Hepatocyte (in vitro differentiated cells): ENCODE results near the gene SORBS2. TPM values are rescaled to one million over a fixed set of nuclear protein-coding genes. Genes with fewer than 3 reads are reported as not detected.

Source experiments
- DNase-seq: peaks from one replicate; pipeline ENCODE4 v3.0.0-alpha.2; 2016; ENCODE audit warnings: low spot score
- H2AFZ ChIP-seq: fragments of 200-600 bp; sonication (generic); 2 replicates; pipeline ENCODE4 v1.6.0; 2016; ENCODE audit warnings: antibody characterized with exemption, mild to moderate bottlenecking
- H3K27ac ChIP-seq: fragments of 200-600 bp; sonication (generic); 2 replicates; pipeline ENCODE4 v1.5.1; 2016; ENCODE audit warnings: mild to moderate bottlenecking
- H3K27me3 ChIP-seq: fragments of 200-600 bp; sonication (generic); 2 replicates; pipeline ENCODE4 v1.6.1; 2016
- H3K36me3 ChIP-seq: fragments of 200-600 bp; sonication (generic); replicated peaks from 2 replicates; pipeline ENCODE4 v1.5.1; 2016; ENCODE audit warnings: low read depth; ENCODE audit not compliant: insufficient read depth
- H3K4me1 ChIP-seq: fragments of 200-600 bp; sonication (generic); 2 replicates; pipeline ENCODE4 v1.5.1; 2016; ENCODE audit warnings: mild to moderate bottlenecking, moderate library complexity; ENCODE audit not compliant: insufficient read depth
- H3K4me2 ChIP-seq: fragments of 200-600 bp; sonication (generic); 2 replicates; pipeline ENCODE4 v1.6.0; 2016
- H3K4me3 ChIP-seq: fragments of 200-600 bp; sonication (generic); 2 replicates; pipeline ENCODE4 v1.5.1; 2016; ENCODE audit warnings: mild to moderate bottlenecking
- H3K79me2 ChIP-seq: fragments of 200-600 bp; sonication (generic); 2 replicates; pipeline ENCODE4 v1.6.0; 2017; ENCODE audit warnings: mild to moderate bottlenecking
- H3K9me2 ChIP-seq: fragments of 200-600 bp; sonication (generic); replicated peaks from 2 replicates; pipeline ENCODE4 v1.6.0; 2017; ENCODE audit warnings: mild to moderate bottlenecking; ENCODE audit not compliant: insufficient read depth
- H3K9me3 ChIP-seq: fragments of 200-600 bp; sonication (generic); 2 replicates; pipeline ENCODE4 v1.5.1; 2016; ENCODE audit warnings: low read depth, mild to moderate bottlenecking
- H4K20me1 ChIP-seq: fragments of 200-600 bp; sonication (generic); 2 replicates; pipeline ENCODE4 v1.6.0; 2016; ENCODE audit warnings: mild to moderate bottlenecking; ENCODE audit not compliant: insufficient read depth, poor library complexity, severe bottlenecking
- EZH2 ChIP-seq: fragments of 200-600 bp; sonication (generic); IDR thresholded peaks from 2 replicates; pipeline ENCODE4 v1.6.1; 2016; ENCODE audit warnings: antibody characterized with exemption, mild to moderate bottlenecking, borderline replicate concordance
- EZH2phosphoT487 ChIP-seq: fragments of 200-600 bp; sonication (generic); IDR thresholded peaks from one replicate; pipeline ENCODE4 v1.6.1; 2018; ENCODE audit warnings: antibody characterized with exemption, mild to moderate bottlenecking, low read depth, moderate library complexity; ENCODE audit not compliant: unreplicated experiment, severe bottlenecking
- WGBS: methylation state at CpG from one replicate; pipeline ENCODE4 v1.1.6; 2016; ENCODE audit warnings: low lambda C conversion rate; ENCODE audit errors: missing lambda C conversion rate; 5-methylcytosine and 5-hydroxymethylcytosine counted together
- polyA plus RNA-seq: library from polyadenylated mRNA; unstranded; fragments of >200 nt; fragmentation: Nextera tagmentation; extraction: Ambion mirVana; gene quantifications from 2 replicates; pipeline ENCODE4 v1.2.1, GENCODE V29; 2016
- total RNA-seq: library from RNA; depleted of rRNA; stranded (reverse); fragments of >200 nt; gene quantifications from 2 replicates; pipeline ENCODE4 v1.2.3, GENCODE V29; 2014
- TF ChIP-seq, protein P1 (sequence below): fragments of 200-600 bp; sonication (generic); IDR thresholded peaks from 2 replicates; pipeline ENCODE4 v1.5.1; 2016; ENCODE audit warnings: antibody characterized with exemption, mild to moderate bottlenecking; ENCODE audit not compliant: poor library complexity

Gene SORBS2
- total and polyA plus RNA-seq, 2 experiments from 2014 or later = 43.4 to 52.1 TPM

DNA sequence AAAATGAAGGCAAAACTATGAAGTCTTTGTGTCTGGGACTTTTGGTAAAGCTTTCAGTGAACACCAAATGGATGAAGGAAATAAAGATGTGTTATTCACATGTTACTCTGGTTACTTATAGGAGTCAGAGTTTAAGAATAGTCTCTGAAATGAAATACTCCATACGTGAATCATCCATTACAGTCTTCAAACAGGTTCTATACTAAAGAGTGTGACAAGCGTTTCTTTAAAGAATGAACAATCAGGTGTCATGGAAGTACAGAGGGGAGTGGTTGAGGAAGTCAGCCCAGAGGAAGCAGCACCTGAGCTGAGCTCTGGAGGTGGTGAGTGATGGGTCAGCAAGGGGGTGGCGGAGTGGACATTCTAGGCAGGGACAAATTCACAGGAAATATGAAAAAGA is 41.8 kb upstream of the SORBS2 start:
- H3K79me2 ChIP-seq = no peaks in the 10 kb centered on the region
- H2AFZ ChIP-seq = no peak overlapping the region
- TF ChIP-seq EZH2phosphoT487 (no peak), EZH2 (no peak)
- TF ChIP-seq, protein P1, sequence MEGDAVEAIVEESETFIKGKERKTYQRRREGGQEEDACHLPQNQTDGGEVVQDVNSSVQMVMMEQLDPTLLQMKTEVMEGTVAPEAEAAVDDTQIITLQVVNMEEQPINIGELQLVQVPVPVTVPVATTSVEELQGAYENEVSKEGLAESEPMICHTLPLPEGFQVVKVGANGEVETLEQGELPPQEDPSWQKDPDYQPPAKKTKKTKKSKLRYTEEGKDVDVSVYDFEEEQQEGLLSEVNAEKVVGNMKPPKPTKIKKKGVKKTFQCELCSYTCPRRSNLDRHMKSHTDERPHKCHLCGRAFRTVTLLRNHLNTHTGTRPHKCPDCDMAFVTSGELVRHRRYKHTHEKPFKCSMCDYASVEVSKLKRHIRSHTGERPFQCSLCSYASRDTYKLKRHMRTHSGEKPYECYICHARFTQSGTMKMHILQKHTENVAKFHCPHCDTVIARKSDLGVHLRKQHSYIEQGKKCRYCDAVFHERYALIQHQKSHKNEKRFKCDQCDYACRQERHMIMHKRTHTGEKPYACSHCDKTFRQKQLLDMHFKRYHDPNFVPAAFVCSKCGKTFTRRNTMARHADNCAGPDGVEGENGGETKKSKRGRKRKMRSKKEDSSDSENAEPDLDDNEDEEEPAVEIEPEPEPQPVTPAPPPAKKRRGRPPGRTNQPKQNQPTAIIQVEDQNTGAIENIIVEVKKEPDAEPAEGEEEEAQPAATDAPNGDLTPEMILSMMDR = no peak
- 92% methylated on average over 3 of the region's 3 CpGs for WGBS
- H3K36me3 ChIP-seq = no peaks in the 10 kb centered on the region
- no peak overlapping the region for H3K27ac ChIP-seq
- H3K4me2 ChIP-seq = no peak overlapping the region
- no peaks in the 10 kb centered on the region for H3K9me3 ChIP-seq
- no peaks in the 10 kb centered on the region for H3K9me2 ChIP-seq
- no peaks in the 10 kb centered on the region for H3K4me1 ChIP-seq
- DNase-seq = no peak
- H3K27me3 ChIP-seq = no peaks in the 10 kb centered on the region
- no peak overlapping the region for H3K4me3 ChIP-seq
- no peaks in the 10 kb centered on the region for H4K20me1 ChIP-seq

DNA sequence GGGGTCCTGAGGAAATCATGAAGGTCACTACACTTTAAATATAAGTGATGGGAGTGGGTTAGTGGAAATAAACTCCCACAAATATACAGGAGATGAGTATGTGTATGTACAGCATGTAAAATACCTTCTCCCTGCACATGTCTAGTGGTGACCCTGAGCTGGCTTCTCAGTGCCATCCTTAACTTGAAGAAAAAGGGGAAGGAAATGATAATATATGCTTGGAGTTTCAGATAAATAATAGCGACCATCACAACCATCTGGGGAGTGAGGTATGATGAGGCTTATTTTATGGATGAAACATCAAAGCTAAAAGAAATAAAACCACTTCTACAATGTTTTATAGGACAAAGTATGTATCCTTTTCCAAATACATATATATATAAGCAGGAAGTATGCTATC is 41.0 kb upstream of the SORBS2 start:
- H3K9me3 ChIP-seq = no peaks in the 10 kb centered on the region
- H3K36me3 ChIP-seq = no peaks in the 10 kb centered on the region
- no peaks in the 10 kb centered on the region for H3K4me1 ChIP-seq
- DNase-seq = no peak
- no peak overlapping the region for H2AFZ ChIP-seq
- no peak overlapping the region for H3K4me2 ChIP-seq
- no peak overlapping the region for H3K27ac ChIP-seq
- TF ChIP-seq, protein P1 = no peak
- TF ChIP-seq EZH2phosphoT487 (no peak), EZH2 (no peak)
- no peaks in the 10 kb centered on the region for H3K79me2 ChIP-seq
- no peaks in the 10 kb centered on the region for H3K9me2 ChIP-seq
- no peaks in the 10 kb centered on the region for H4K20me1 ChIP-seq
- 77% methylated on average over 1 of the region's 1 CpG for WGBS
- no peak overlapping the region for H3K4me3 ChIP-seq
- H3K27me3 ChIP-seq = no peaks in the 10 kb centered on the region

DNA sequence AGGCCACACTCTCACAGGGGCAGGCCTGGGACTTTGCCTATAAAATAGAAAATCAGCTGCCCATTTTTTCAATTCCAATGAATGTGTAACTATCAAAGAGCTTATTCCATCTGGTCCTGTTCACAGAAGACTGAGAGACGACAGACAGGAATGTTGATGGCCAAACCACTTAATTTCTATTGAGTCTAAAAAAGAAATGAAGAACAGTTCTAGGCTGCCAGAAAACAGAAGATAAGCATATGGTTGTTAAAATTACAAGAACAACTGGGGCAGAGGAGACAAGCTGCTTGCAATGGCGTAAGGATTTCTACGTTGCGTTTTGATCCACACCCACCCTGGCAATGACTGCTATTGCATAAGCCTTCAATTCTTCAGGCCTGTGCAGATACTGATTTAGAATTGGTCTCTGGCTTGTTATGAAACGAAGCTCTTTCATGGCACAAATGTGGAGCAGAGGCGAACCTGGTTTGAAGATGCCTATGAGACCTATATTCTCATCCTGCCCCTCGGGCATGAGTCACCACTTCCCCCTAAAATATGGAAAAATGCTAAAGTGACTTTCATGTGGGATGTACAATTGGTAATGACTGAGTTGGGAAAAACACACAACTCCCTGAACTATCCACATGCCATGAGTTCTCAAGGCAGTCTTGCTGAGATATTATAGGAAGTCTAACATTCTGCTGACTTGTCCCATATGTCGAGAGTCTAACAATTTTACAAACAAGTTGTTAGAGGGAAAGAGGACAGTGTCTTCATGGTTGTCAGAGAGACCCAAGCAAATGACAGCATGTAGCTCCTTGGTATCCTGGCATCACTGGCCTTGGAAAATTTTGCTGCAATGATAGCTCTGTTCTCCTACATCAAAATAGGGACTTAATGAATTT is 37.9 kb upstream of the SORBS2 start:
- TF ChIP-seq, protein P1 = no peak
- TF ChIP-seq EZH2phosphoT487 = no peak
- TF ChIP-seq EZH2 = no peak
- no peaks in the 10 kb centered on the region for H3K9me2 ChIP-seq
- WGBS = 87% methylated on average over 8 of the region's 8 CpGs
- no peak for DNase-seq
- H3K9me3 ChIP-seq = no peaks in the 10 kb centered on the region
- no peaks in the 10 kb centered on the region for H4K20me1 ChIP-seq
- no peak overlapping the region for H3K4me3 ChIP-seq
- H3K4me1 ChIP-seq = no peaks in the 10 kb centered on the region
- H3K79me2 ChIP-seq = no peaks in the 10 kb centered on the region
- no peaks in the 10 kb centered on the region for H3K27me3 ChIP-seq
- H3K27ac ChIP-seq = no peak overlapping the region
- no peak overlapping the region for H2AFZ ChIP-seq
- H3K36me3 ChIP-seq = no peaks in the 10 kb centered on the region
- H3K4me2 ChIP-seq = no peak overlapping the region
